ENCODE data around the gene TNFRSF8.

The TNFRSF8 gene

GRCh38 chr1:12148160-12148957 lies 85.3 kb downstream of the TNFRSF8 start:
- Histone ChIP-seq H3K4me2 (ENCODE audit: low read depth, low read length, poor library complexity, severe bottlenecking) (peak overlapping the region; percentile 77), H3K9ac (ENCODE audit: low read length) (peak overlapping the region; percentile 52)

GRCh38 chr1:12148958-12149790 lies 86.1 kb downstream of the TNFRSF8 start:
- H3F3A ChIP-seq (ENCODE audit: insufficient read depth), result peaks cover 38% of the 10 kb centered on the region
- no peaks in the 10 kb centered on the region for H3K27me3 ChIP-seq (ENCODE audit: low read length)
- peak overlapping the region; percentile 52 for H3K9ac ChIP-seq (ENCODE audit: low read length)
- no peak for TF ChIP-seq EZH2phosphoT487 (conservative IDR thresholded peaks at IDR 0.05; ENCODE audit: low read length)
- no peak for TF ChIP-seq CTCF (IDR thresholded peaks at IDR 0.05; ENCODE audit: insufficient read depth, low read length, poor library complexity, severe bottlenecking)
- H2AFZ ChIP-seq (ENCODE audit: low read depth, low read length, severe bottlenecking), result peak overlapping the region; percentile 65
- no peaks in the 10 kb centered on the region for H4K20me1 ChIP-seq (ENCODE audit: low read depth, low read length)
- H3K36me3 ChIP-seq (ENCODE audit: low read length), result no peaks in the 10 kb centered on the region
- H3K4me2 ChIP-seq (ENCODE audit: low read depth, low read length, poor library complexity, severe bottlenecking), result peak overlapping the region; percentile 77
- H3K9me3 ChIP-seq (ENCODE audit: insufficient read depth, low read length), result no peaks in the 10 kb centered on the region
- H3K4me3 ChIP-seq (ENCODE audit: insufficient read depth, low read length, poor library complexity, severe bottlenecking), result peak overlapping the region; percentile 43
- peak overlapping the region; percentile 94 for H3K27ac ChIP-seq (ENCODE audit: low read depth, low read length)
- H3K79me2 ChIP-seq (ENCODE audit: insufficient read depth, low read length), result no peaks in the 10 kb centered on the region
- no peaks in the 10 kb centered on the region for H3K9me2 ChIP-seq (replicated peaks; ENCODE audit: insufficient read depth, low read length)

More at GRCh38 chr1:12148160-12148957, 85.3 kb downstream of the TNFRSF8 start:
- Histone ChIP-seq H3K9me3 (ENCODE audit: insufficient read depth, low read length) (no peaks in the 10 kb centered on the region), H3F3A (ENCODE audit: insufficient read depth) (peaks cover 38% of the 10 kb centered on the region), H3K79me2 (ENCODE audit: insufficient read depth, low read length) (no peaks in the 10 kb centered on the region), H3K36me3 (ENCODE audit: low read length) (no peaks in the 10 kb centered on the region), H3K27me3 (ENCODE audit: low read length) (no peaks in the 10 kb centered on the region), H3K4me3 (ENCODE audit: insufficient read depth, low read length, poor library complexity, severe bottlenecking) (peak overlapping the region; percentile 43), H3K9me2 (replicated peaks; ENCODE audit: insufficient read depth, low read length) (no peaks in the 10 kb centered on the region), H4K20me1 (ENCODE audit: low read depth, low read length) (no peaks in the 10 kb centered on the region), H2AFZ (ENCODE audit: low read depth, low read length, severe bottlenecking) (no peak overlapping the region), H3K27ac (ENCODE audit: low read depth, low read length) (peak overlapping the region; percentile 94)
- no peak for TF ChIP-seq EZH2phosphoT487 (conservative IDR thresholded peaks at IDR 0.05; ENCODE audit: low read length)
- no peak for TF ChIP-seq CTCF (IDR thresholded peaks at IDR 0.05; ENCODE audit: insufficient read depth, low read length, poor library complexity, severe bottlenecking)

DNA sequence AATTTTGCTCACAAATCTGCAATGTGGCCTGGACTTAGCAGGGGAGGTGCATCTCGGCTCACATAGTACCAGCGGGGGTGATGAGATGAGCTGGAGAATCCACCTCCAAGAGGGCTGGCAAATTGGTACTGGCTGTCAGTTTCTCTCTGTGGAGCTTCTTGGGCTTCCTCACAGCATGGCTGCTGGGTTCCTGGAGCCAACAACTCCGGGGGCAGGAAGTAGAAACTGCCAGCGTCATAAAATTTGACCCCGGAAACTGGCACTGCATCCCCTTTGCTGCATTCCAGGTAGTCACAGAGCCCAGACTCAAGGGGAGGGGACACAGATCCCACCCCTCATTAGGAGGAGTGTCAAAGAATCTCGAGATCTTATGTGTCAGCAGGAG lies 86.7 kb downstream of the TNFRSF8 start:
- peak overlapping the region; percentile 77 for H3K4me2 ChIP-seq (ENCODE audit: low read depth, low read length, poor library complexity, severe bottlenecking)
- H3K9me3 ChIP-seq (ENCODE audit: insufficient read depth, low read length), result no peaks in the 10 kb centered on the region
- H3K27ac ChIP-seq (ENCODE audit: low read depth, low read length), result peak overlapping the region; percentile 94
- H3K36me3 ChIP-seq (ENCODE audit: low read length), result no peaks in the 10 kb centered on the region
- no peaks in the 10 kb centered on the region for H3K79me2 ChIP-seq (ENCODE audit: insufficient read depth, low read length)
- peaks cover 38% of the 10 kb centered on the region for H3F3A ChIP-seq (ENCODE audit: insufficient read depth)
- no peak for TF ChIP-seq CTCF (IDR thresholded peaks at IDR 0.05; ENCODE audit: insufficient read depth, low read length, poor library complexity, severe bottlenecking)
- no peak for TF ChIP-seq EZH2phosphoT487 (conservative IDR thresholded peaks at IDR 0.05; ENCODE audit: low read length)
- H3K9ac ChIP-seq (ENCODE audit: low read length), result peak overlapping the region; percentile 28; the same call in 1 of the 2 replicates
- H3K9me2 ChIP-seq (replicated peaks; ENCODE audit: insufficient read depth, low read length), result no peaks in the 10 kb centered on the region
- no peaks in the 10 kb centered on the region for H3K27me3 ChIP-seq (ENCODE audit: low read length)
- H2AFZ ChIP-seq (ENCODE audit: low read depth, low read length, severe bottlenecking), result peak overlapping the region; percentile 65
- no peaks in the 10 kb centered on the region for H4K20me1 ChIP-seq (ENCODE audit: low read depth, low read length)
- H3K4me3 ChIP-seq (ENCODE audit: insufficient read depth, low read length, poor library complexity, severe bottlenecking), result no peak overlapping the region

Data from SU-DHL-6 (cell line).